ENCODE results near the gene CCR3. TPM values are rescaled to one million over a fixed set of nuclear protein-coding genes. Genes with fewer than 3 reads are reported as not detected.

CCR3 gene
- total RNA-seq, 6 experiments from 2014 or later: not detected

DNA sequence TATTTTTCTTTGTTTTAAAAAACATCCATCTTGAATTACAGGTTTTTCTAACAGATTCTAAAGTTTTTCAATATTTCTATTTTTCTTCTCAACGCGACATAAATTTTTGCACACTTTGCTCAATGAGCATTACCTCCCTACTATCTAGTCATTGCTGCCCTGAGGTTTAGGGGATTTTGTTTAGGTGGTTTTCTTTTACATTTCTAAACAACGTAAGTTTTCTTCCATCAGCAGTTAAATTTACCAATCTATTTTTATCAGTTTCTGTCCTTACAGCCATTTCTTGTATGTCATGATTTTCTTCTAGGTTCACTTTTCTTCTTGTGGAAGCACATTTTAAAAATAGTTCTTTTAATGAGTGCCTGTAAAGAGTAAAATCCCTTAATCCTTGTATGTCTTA lies 62.5 kb downstream of the CCR3 start:
- no peak overlapping the region for H3K27ac Mint-ChIP-seq
- no peak overlapping the region for H3K4me3 Mint-ChIP-seq
- TF ChIP-seq, protein P1, sequence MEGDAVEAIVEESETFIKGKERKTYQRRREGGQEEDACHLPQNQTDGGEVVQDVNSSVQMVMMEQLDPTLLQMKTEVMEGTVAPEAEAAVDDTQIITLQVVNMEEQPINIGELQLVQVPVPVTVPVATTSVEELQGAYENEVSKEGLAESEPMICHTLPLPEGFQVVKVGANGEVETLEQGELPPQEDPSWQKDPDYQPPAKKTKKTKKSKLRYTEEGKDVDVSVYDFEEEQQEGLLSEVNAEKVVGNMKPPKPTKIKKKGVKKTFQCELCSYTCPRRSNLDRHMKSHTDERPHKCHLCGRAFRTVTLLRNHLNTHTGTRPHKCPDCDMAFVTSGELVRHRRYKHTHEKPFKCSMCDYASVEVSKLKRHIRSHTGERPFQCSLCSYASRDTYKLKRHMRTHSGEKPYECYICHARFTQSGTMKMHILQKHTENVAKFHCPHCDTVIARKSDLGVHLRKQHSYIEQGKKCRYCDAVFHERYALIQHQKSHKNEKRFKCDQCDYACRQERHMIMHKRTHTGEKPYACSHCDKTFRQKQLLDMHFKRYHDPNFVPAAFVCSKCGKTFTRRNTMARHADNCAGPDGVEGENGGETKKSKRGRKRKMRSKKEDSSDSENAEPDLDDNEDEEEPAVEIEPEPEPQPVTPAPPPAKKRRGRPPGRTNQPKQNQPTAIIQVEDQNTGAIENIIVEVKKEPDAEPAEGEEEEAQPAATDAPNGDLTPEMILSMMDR (IDR thresholded peaks at IDR 0.05): no peak
- H3K36me3 Mint-ChIP-seq (ENCODE audit: low read depth): no peaks in the 10 kb centered on the region
- H3K4me1 Mint-ChIP-seq (ENCODE audit: low read depth): no peaks in the 10 kb centered on the region
- no peak for DNase-seq
- no peaks in the 10 kb centered on the region for H3K9me3 Mint-ChIP-seq
- H3K27me3 Mint-ChIP-seq (ENCODE audit: insufficient read depth): peaks cover 21% of the 10 kb centered on the region

DNA sequence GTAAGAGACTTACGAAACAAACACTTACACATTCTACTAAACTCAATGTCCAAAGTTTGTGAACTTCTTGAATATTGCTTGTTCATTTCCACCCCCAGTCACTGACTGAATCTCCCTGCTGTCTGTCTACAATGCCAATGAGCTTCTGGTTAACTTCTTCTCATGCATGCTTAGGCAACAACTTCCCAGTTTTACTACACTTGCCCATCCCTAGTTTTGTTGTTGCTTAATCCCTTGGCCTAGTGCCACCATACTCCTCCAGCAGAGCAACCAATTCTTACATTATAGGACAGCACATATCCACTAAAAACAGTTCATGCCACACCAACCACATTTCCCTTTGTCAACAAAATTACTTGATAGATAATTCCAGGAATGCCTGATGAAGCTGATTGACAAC lies 70.7 kb downstream of the CCR3 start:
- TF ChIP-seq, protein P1 (IDR thresholded peaks at IDR 0.05): no peak
- H3K9me3 Mint-ChIP-seq: peaks cover 5% of the 10 kb centered on the region; the same call in 1 of the 2 replicates
- no peaks in the 10 kb centered on the region for H3K4me1 Mint-ChIP-seq (ENCODE audit: low read depth)
- H3K4me3 Mint-ChIP-seq: no peak overlapping the region
- DNase-seq: no peak
- H3K36me3 Mint-ChIP-seq (ENCODE audit: low read depth): no peaks in the 10 kb centered on the region
- H3K27ac Mint-ChIP-seq: no peak overlapping the region
- peaks cover 19% of the 10 kb centered on the region for H3K27me3 Mint-ChIP-seq (ENCODE audit: insufficient read depth)

DNA sequence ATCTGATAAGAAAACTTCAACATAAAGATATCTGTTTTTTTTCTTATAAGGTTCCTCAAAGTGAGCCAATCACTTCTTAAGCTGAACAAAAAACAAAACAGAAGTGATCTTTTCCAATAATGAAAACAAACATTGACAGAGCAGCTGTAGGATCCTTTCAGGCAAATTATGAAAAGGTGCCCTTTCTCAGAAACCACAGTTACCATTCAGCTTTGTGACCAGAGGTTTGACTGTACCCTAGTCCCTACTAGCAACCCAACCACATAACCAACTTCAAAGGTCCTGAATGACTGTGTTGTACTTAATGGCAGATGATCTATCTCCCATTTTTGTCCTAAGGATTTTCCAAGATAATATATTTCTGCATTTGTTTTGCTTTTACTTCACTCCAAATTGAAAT lies 72.3 kb downstream of the CCR3 start:
- TF ChIP-seq, protein P1 (IDR thresholded peaks at IDR 0.05): no peak
- no peaks in the 10 kb centered on the region for H3K36me3 Mint-ChIP-seq (ENCODE audit: low read depth)
- DNase-seq: no peak
- no peaks in the 10 kb centered on the region for H3K4me1 Mint-ChIP-seq (ENCODE audit: low read depth)
- H3K4me3 Mint-ChIP-seq: no peak overlapping the region
- H3K27me3 Mint-ChIP-seq (ENCODE audit: insufficient read depth): peaks cover 22% of the 10 kb centered on the region
- H3K9me3 Mint-ChIP-seq: peaks cover 5% of the 10 kb centered on the region; the same call in 1 of the 2 replicates
- no peak overlapping the region for H3K27ac Mint-ChIP-seq

DNA sequence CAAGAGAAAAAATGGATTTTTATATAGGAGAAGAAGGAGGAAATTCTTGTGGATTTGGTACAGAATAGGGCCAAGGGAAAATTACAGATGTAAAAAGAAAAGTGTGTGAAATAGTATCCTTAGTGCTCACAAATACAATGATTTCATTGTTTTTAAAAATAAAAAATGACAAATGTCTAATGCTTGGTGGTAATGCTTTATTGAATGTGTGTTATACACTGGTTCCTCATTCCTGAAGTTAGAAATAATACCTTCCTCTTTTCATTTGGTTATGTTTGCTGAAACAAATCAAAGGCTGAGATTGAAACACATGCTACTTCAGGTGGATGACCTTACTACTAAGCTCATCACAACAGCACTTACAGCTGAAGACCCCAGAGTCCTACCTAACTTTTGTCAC lies 73.9 kb downstream of the CCR3 start:
- Mint-ChIP-seq H3K9me3 (peaks cover 5% of the 10 kb centered on the region; the same call in 1 of the 2 replicates), H3K27me3 (ENCODE audit: insufficient read depth) (peaks cover 20% of the 10 kb centered on the region), H3K4me3 (no peak overlapping the region), H3K4me1 (ENCODE audit: low read depth) (no peaks in the 10 kb centered on the region), H3K27ac (no peak overlapping the region), H3K36me3 (ENCODE audit: low read depth) (no peaks in the 10 kb centered on the region)
- TF ChIP-seq, protein P1 (IDR thresholded peaks at IDR 0.05): no peak
- DNase-seq: no peak

Other genes starting within 250 kb of the CCR3 start
- 10 to 100 TPM; 20.8 to 30.7 (median 27.2) TPM for gene FYCO1, start 246.6 kb upstream of the CCR3 start, total RNA-seq (2021; fragmentation: NEBNext Ultra II Directional; extraction: Animal tissue kit (Norgen Biotek cat#: 25700))
- not detected for gene XCR1, start 215.0 kb upstream of the CCR3 start, total RNA-seq (2021; fragmentation: NEBNext Ultra II Directional; extraction: Animal tissue kit (Norgen Biotek cat#: 25700))
- not detected for gene CCR1, start 34.1 kb upstream of the CCR3 start, total RNA-seq (2021; fragmentation: NEBNext Ultra II Directional; extraction: Animal tissue kit (Norgen Biotek cat#: 25700))
- gene CCR2, start 111.7 kb downstream of the CCR3 start, total RNA-seq (2021; fragmentation: NEBNext Ultra II Directional; extraction: Animal tissue kit (Norgen Biotek cat#: 25700)): not detected
- not detected for gene CCR5, start 128.5 kb downstream of the CCR3 start, total RNA-seq (2021; fragmentation: NEBNext Ultra II Directional; extraction: Animal tissue kit (Norgen Biotek cat#: 25700))
- gene CCRL2, start 164.8 kb downstream of the CCR3 start, total RNA-seq (2021; fragmentation: NEBNext Ultra II Directional; extraction: Animal tissue kit (Norgen Biotek cat#: 25700)): under 1 TPM in 2 of 6 experiments, not detected in 4; 0.12 to 0.21 TPM
- gene LTF, start 222.4 kb downstream of the CCR3 start, total RNA-seq (2021; fragmentation: NEBNext Ultra II Directional; extraction: Animal tissue kit (Norgen Biotek cat#: 25700)): under 1 TPM in 1 of 6 experiments, not detected in 5; 0.40 TPM